Ishikawa (cell line): ENCODE data around the gene MRPL37.

ENCODE experiments used
- CEBPB ChIP-seq: IDR thresholded peaks from 2 replicates; pipeline ENCODE4 v1.6.1; 2012
- CREB1 ChIP-seq: IDR thresholded peaks from 2 replicates; pipeline ENCODE4 v1.6.1; 2012; ENCODE audit warnings: low read depth
- EGR1 ChIP-seq: IDR thresholded peaks from 2 replicates; pipeline ENCODE4 v1.6.1; 2012
- EP300 ChIP-seq: IDR thresholded peaks from 2 replicates; pipeline ENCODE4 v1.6.1; 2012; ENCODE audit warnings: borderline replicate concordance
- FOXM1 ChIP-seq: IDR thresholded peaks from 2 replicates; pipeline ENCODE4 v1.6.1; 2012; ENCODE audit warnings: low read depth, borderline replicate concordance
- NFIC ChIP-seq: IDR thresholded peaks from 2 replicates; pipeline ENCODE4 v1.6.1; 2012
- RAD21 ChIP-seq: IDR thresholded peaks from 2 replicates; pipeline ENCODE4 v1.6.1; 2012; ENCODE audit warnings: low read depth
- REST ChIP-seq: IDR thresholded peaks from 2 replicates; pipeline ENCODE4 v1.6.1; 2012; ENCODE audit warnings: low read depth, mild to moderate bottlenecking
- TAF1 ChIP-seq: IDR thresholded peaks from 2 replicates; pipeline ENCODE4 v1.6.1; 2012; ENCODE audit warnings: low read depth, mild to moderate bottlenecking
- TCF12 ChIP-seq: IDR thresholded peaks from 2 replicates; pipeline ENCODE4 v1.6.1; 2012; ENCODE audit warnings: low read depth
- TEAD4 ChIP-seq: IDR thresholded peaks from 2 replicates; pipeline ENCODE4 v1.6.1; 2012
- YY1 ChIP-seq: IDR thresholded peaks from 2 replicates; pipeline ENCODE4 v1.6.1; 2012; ENCODE audit warnings: low read depth
- ZBTB7A ChIP-seq: IDR thresholded peaks from 2 replicates; pipeline ENCODE4 v1.6.1; 2012; ENCODE audit warnings: low read depth
- TF ChIP-seq, protein P1 (sequence below): IDR thresholded peaks from 2 replicates; pipeline ENCODE4 v1.6.1; 2012
- TF ChIP-seq, protein P2 (sequence below): IDR thresholded peaks from 2 replicates; pipeline ENCODE4 v1.6.1; 2012

Gene MRPL37

DNA sequence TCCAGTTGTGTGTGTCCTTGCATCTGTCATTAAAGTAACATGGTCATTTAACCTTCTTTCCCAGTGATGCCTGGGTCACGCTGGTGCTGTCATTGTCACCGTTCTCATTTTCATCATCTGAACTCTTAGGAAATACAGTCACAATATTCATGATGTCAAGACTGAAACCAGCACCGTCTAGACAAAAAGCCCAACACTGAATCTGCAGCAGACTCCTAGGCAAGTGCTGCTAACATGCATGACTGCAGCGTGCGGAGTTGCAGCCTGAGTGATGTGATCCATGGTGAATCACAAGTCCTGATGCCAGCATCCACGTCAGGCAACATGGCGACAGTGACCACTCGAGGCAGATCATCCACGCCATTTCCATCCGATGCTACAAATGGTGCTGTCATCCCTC lies 37.6 kb downstream of the MRPL37 start:
- TF ChIP-seq EGR1 = no peak
- TF ChIP-seq TCF12 = no peak
- TF ChIP-seq CEBPB = no peak
- no peak for TF ChIP-seq REST
- no peak for TF ChIP-seq NFIC
- TF ChIP-seq TEAD4 = no peak
- TF ChIP-seq ZBTB7A = no peak

DNA sequence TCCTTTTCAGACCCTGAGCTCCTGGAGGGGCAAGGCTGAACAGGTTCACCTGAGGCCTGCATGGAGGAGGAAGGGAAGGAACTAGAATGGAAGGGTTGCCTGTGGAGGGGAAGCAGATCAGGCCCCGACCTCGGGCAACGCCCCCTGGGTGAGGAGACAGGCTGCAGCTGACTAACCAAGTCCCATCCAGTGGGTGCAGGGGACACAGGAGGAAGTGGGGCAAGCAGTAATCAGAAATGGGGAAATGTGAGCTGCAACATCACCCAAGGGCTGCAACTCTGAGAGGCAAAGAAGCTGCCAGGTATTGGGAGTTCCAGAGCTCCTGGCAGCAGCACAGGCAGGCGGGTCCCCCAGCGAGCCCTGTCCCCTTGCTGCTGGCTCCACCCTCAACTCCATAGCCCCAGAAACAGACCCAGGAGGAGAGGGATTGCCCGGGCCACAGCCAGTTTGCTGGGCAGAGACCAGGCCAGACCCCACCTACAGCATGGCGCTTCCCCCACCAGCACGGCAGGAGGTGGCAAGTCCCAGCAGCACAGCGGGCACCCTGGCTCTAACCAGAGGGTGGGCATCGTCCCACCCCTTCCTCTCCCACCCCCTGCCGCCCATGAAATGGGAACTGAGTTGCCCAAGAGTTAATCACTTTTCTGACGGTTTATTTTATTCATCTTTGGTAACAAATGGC lies 38.5 kb downstream of the MRPL37 start:
- TF ChIP-seq TCF12 (no peak), REST (no peak)

DNA sequence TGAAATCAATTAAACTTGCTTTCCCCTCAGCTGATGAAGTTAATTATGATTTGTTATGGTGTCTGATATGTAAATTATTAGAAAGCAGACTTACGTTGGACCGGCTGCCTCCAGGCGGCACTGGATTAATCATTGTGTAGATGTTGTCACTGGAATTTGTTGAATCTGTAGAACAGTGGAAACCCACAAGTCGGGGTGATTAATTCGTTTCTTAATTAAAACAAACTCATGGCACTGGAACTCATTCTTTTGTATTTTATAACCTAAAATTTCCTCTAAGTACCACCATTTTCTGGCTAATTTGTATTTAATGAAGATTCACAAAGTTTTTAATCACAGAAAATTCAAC lies 39.0 kb downstream of the MRPL37 start:
- TF ChIP-seq FOXM1 (no peak), TEAD4 (no peak), EP300 (no peak), RAD21 (no peak), REST (no peak), TAF1 (no peak), NFIC (no peak), ZBTB7A (no peak), CREB1 (no peak), YY1 (no peak), TCF12 (no peak), CEBPB (no peak), EGR1 (no peak)
- TF ChIP-seq, protein P1, sequence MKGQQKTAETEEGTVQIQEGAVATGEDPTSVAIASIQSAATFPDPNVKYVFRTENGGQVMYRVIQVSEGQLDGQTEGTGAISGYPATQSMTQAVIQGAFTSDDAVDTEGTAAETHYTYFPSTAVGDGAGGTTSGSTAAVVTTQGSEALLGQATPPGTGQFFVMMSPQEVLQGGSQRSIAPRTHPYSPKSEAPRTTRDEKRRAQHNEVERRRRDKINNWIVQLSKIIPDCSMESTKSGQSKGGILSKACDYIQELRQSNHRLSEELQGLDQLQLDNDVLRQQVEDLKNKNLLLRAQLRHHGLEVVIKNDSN = no peak
- TF ChIP-seq, protein P2, sequence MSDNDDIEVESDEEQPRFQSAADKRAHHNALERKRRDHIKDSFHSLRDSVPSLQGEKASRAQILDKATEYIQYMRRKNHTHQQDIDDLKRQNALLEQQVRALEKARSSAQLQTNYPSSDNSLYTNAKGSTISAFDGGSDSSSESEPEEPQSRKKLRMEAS = no peak

DNA sequence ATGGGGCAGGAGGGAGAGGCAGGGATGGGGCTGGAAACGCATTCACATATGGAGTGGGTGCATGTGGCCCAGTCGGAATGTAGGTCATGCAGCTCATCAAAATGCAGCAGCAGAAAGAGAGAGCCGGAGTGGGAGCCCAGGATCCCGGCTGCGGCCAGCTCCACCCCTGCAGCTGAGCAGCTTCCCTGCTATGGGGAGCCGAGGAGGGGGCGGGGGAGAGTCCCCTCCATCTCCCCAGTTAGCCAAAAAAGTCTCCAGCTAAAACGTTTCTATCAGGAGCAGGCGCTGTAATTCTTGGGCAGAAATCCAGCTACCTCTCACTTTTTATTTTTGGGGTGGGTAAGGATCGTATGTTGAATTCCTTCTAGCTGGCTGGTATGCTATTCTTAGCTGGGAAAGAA lies 39.7 kb downstream of the MRPL37 start:
- TF ChIP-seq CREB1 (no peak), TAF1 (no peak), NFIC (no peak), CEBPB (no peak), YY1 (no peak), RAD21 (no peak), TEAD4 (no peak), EGR1 (no peak), REST (no peak), ZBTB7A (no peak), TCF12 (no peak), EP300 (no peak)
- TF ChIP-seq, protein P1 = no peak
- TF ChIP-seq, protein P2 = no peak
